CD4-positive, alpha-beta T cell treated with Interleukin-1 beta for 1 hour (primary cell): ENCODE data around the gene DNAJC11.

Experiments
- DNase-seq, 2 donors: peaks; one replicate each; pipeline ENCODE4 v3.0.0-alpha.2; 2020 to 2022

The DNAJC11 gene

DNA sequence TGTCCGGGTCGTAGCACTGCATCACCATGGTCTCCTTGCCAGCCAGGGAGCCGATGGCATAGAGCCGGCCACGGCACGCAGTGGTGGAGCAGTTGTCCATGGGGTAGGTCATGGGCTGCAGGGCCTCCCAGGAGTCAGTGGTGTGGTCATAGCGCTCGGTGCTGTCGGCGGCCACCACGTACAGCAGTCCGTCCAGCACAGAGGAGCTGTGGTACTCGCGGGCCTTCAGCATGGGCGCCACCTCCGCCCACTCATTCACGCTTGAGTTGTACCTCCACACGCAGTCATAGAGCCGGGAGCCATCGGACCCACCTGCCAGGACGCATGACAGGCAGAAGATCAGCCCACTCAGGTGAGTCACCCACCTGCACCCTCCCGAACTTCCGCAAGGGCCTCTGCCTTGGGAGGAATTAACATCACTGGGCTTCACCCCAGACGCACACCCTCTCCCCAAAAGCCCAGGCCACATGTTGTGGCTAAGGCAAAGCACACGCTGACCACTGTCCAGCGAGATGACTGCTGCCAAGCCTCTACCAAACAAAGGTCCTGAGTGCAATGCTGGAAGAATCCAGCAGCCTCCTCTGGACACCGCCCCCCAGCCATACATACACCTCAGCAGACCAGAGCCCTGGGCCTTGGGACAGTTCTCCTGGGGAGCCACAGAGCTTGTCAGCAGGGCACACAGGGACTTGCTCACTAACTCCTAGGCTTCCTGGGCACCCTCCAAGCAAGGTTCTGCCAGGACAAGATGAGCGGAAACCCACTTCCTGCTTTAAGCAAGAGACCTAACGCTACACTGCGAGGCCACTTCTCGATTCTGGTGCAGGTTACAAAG, 102.3 kb downstream of the DNAJC11 start:
- peak; percentile 55 to 62 for DNase-seq

DNA sequence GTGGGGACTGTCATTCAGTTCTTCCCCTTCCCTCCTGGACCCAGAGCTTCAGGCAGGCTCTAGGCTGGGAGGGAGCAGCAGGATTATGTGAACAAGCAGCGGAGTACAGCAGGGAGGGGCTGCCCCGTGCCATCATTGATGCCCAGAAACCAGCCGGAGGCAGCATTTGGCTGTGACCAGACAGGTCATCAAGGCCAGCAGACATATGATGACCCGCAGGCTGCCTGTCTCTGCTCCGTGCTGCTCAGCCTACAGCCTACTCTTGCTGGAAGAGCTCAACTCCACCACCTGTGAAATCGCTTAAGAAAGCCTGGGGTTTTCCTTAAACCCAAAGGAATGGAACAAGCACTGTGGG, 103.9 kb downstream of the DNAJC11 start:
- DNase-seq: no peak

DNA sequence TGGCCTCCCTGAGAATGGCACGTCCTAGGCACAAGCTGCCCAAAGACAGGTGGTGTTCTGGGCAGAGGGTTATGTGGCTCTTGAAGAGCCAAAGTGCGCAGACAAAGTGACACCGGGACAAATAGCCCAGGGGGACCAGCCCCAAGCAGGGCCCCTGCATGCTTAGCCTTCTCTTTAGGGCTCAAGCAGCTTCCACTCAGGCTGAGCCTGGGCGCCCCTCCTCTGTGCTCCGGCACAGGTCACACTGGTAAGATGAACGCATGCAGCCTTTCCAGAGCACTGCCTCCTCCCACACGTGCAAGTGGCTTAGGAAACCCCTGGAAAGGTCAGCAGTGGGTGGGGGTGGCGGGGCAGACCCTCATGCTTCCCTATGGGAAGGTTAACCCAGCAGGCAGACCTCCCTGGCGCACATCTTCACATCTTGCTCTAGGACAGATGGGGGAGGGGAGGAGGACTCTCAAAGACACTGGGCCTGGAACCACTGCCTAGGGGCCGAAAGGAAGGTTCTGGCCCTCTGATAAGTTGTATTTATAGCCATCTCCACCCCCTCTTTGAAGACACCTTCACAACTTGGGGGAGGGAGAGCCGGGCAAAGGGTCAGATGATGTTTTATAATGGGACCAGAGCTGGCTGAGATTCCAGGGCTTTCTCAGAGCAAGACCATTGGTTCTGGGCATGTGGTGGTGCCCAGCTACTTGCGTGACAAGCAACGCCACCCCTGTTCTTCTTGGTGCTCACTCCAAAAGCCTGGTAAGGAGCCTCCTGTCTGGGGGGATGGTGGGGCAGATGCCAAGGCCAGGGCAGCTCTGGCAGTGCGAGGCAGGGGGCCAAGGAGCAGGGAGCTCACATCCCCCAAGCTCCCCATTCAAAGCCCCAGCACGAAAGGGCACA, 104.5 kb downstream of the DNAJC11 start:
- no peak for DNase-seq

DNA sequence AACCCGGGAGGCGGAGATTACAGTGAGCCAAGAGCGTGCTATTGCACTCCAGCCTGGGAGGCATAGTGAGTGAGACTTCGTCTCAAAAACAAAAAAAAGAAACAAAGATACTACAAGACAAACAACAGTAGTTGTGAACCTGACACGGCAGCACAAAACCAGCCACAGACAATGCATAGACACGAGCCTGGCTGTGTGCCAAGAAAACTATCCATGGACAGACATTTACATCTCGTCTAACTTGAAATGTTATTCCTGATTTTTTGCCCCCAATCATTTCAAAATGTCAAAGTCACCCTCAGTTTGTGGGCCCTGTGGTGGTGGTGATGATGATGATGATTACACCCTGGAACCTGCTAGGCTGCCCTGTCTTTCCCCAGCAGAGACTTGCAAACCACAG, 105.3 kb downstream of the DNAJC11 start:
- DNase-seq: no peak

DNA sequence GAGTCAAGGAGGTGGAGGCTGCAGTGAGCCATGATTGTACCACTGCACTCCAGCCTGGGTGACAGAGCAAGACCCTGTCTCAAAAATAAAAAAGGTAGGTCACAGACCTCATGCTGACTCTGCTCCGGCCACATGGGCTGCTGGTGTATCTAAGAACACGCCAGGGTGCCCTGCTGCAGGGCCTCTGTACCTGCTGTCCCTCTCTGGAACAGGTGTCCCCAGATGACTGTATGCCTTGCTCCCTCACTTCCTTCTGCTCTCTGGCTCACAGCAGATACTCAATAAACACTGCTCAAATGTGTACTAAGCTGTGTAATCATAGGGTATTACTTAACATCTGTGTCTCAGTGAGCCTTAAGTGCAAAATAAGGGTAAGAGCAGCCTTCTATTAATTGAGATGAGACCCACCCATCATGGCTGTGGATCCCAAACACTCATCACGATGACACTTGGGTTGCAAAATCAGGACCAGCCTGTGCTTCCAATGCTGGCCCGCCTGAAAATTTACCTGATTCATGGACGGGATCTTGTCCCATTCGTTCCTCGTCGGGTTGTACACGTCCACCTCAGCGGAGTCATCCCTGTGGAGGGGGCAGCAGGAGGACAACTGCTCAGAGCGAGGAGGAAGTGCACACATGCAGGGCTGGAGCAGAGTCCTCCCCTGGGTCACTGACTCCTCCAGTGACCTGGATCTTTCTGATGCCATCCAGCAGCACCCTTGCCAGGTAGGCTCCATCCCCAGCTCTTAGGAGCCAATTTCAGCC, 106.5 kb downstream of the DNAJC11 start:
- DNase-seq: no peak

DNA sequence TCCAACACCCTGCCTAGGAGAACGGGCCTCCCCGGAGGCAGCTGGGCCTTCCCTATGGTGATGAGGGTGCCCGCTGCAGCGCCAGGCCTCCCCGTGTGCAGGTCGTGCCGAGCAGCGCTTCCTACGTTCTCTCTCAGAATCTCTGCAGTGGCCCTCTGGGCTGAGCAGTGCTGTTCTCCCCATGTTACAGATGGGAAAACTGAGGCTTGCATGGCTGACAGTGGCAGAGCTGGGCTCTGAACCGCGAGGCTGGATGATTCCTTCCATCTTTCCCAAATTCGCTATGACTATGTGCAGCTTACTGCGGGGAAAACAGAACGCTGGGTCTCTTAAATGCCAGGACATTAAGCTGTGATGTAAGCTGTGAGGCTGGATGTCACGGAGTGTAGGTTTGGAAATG, 107.8 kb downstream of the DNAJC11 start:
- no peak for DNase-seq

DNA sequence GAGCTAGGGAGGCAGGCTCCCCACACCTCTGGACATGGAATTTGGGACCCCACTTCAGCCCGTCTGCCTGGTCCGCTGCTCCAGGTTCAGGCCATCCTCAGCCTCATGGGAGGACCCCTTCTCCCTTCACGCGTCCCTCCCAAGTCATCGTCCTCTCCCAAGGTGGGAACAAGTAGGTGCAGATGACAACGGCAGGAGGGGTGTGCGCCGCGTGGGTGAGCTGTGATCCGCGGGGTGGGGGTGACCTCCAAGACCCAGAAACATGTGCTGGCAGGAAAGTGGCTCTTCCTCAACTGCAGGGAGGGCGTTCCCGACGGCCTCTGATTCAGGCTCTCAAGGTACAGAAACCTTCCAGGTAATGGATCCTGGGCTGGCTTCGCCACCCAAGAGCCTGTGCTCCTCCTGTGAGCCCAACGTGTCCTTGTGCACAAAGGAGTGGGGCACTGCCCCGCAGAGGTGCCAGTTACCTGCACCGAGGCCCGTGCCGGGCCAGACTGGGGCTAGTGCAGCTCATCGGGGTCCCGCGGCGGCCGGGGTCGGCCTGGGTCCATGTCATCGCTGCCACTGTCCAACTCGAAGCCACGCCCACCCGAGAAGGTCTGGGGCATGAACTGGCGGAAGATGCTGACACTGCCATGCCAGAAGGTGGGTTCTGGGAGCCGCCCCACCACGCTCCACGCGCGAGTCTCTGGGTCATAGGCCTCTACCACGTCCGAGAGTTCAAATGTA, 108.6 kb downstream of the DNAJC11 start:
- no peak for DNase-seq

DNA sequence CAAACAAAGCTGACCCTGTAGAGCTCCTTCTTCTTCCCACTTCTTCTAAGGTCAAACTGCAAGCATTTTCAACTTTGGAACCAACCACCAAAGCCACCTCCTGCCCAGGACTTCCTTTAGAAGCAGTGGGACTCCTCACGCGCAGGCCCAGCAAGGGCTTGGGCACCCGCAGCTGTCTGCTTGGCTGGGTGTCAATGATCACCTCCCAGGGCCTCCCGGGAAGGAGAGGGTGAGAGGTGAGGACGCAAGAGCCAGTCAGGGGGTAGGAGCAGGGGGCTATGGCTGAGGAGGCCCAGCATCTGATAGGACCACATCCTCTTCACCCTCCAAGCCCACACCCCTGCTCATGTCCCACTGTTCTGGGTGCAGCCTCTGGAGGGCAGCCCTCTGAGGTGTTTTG, 109.2 kb downstream of the DNAJC11 start:
- DNase-seq: no peak

DNA sequence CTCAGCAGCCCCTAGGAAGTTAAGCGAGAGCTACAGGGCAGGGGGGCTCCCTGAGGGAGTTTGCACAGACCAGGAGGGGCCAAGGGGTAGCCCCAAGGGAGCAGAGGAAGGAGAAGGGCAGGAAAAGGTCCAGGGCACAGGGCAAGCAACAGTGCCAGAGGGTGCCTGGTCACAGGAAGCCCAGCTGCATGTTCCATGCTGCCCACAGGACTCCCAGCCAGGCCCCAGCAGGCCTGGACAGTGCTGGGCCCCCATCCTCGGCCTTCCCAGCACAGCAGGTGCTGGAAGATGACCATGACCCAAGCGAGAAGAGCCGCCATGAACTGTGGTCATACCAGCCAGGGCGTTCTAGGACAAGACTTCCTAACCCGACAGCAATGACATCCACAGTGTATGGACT, 110.0 kb downstream of the DNAJC11 start:
- DNase-seq: no peak

DNA sequence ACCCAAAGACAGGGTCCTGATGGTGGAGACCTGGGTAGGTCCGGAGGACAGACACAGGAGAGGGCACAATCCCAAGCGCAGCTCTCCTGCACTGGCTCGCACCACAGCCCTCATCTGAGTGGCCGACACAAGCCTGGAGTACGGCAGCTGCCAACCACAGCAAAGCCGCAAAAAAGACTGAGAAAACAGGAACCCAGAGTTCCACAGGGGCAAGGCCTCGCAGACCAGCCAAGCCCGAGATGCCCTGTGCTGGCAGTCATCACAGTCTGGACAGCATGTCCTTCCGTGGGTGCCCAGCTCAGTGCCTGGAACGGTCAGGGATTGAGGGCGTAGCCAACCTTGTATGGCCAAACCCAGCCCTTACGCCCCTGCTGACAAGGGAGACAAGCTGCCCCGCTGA, 110.4 kb downstream of the DNAJC11 start:
- no peak for DNase-seq

DNA sequence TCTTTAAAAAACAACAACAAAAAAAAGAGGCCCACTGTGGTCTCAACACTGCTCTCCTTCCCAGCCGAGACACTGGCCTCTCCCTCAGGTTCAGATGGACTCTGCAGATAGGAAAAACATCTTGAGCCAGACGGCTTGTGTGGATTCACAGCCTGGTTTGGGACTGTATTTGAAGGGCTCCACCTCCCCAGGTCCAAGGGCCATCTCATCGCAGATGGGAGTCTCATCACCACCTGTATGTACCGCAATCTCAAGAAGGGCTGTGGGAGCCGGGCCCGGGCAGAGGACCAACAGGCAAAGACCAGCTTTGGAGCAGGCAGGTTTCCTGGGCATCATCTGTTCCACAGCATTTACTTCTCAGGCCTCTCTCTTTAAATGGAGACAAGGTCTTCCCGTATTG, 111.6 kb downstream of the DNAJC11 start:
- no peak for DNase-seq

DNA sequence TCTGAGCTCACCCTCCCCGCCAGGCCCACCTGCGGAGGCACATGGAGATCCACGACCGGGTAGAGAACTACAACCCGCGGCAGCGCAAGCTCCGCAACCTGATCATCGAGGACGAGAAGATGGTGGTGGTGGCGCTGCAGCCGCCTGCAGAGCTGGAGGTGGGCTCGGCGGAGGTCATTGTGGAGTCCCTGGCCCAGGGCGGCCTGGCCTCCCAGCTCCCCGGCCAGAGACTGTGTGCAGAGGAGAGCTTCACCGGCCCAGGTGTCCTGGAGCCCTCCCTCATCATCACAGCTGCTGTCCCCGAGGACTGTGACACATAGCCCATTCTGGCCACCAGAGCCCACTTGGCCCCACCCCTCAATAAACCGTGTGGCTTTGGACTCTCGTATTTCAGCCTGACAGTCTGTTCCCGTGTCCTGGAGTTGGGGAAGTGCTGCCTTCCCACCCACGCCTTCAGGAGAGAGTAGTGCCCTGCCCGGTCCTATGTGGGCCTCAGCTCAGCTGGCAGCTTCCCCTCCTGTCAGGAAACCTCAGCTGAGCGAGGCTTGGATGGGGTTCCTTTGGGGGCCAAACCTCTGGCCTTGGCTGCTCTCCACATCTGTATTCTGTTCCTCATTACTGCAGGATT, 112.6 kb downstream of the DNAJC11 start:
- DNase-seq: no peak

DNA sequence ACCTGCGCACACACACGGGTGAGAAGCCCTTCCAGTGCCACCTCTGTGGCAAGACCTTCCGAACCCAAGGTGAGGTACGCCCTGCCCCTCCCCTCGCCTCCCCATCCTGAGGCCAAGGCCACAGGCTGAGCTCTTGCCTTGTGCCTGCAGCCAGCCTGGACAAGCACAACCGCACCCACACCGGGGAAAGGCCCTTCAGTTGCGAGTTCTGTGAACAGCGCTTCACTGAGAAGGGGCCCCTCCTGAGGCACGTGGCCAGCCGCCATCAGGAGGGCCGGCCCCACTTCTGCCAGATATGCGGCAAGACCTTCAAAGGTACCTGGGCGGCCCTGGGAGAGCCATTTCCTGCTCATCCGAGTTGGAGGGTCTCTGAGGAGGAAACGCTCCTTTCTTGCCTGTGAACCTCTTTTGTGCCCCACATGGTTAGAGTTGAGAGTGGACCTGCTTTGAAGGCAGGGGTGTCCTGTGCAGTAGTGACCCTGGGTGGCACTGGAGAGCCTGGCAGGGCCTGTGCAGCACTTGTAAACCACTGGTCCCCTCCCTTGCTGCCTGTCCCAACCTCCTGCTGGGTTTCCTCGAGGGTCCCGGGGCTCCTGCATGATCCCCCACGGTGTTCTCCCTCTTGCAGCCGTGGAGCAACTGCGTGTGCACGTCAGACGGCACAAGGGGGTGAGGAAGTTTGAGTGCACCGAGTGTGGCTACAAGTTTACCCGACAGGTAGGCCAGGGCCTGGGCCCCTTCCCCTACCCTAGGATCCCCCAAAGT, 113.3 kb downstream of the DNAJC11 start:
- no peak for DNase-seq

DNA sequence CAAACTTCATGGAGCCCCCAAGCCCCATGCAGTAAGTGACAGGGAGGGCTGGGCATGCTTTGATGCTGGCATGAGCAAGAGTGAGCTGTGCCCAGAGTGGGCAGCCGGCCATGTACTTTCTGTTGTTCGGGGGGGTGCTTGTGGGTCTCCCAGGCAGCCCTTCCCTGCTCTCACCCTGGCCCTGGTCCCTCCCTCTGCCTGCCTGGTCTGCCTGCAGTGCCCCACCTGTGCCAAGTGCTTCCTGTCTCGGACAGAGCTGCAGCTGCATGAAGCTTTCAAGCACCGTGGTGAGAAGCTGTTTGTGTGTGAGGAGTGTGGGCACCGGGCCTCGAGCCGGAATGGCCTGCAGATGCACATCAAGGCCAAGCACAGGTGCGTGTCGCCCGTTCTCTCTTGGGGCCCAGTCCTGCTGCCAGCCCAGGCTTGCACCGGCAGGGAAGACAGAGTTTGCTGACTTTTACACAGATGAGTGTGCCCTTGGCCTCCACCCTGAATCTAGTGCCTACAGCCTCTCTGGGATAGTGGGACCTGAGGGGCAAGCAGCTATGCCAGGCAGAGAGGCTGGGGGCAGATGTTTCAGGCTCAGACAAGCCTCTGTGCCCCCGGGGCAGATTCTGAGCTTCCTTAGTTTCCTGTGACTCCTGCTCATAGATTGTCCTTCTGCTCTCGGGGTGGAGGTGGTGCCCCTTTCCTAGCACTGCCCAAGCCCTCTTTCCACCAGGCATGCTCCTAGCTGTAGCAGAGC, 114.2 kb downstream of the DNAJC11 start:
- DNase-seq: no peak

DNA sequence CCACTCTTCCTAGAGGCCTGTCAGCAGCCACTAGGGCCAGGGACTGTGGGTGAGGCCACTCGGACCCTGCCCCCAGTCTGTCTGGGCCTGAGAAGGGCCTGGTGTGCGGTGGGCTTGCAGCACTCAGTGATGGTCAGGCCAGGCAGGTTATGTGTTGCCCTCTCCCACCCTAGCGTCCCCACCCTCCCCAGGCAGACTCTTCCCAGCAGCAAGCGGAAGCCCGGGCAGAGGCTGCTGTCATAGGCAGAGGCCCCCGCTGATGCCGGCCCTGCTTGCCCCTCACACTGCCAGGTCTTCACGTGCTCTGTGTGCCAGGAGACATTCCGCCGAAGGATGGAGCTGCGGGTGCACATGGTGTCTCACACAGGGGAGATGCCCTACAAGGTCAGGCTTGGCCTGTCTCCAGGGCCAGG, 115.2 kb downstream of the DNAJC11 start:
- DNase-seq: no peak

DNA sequence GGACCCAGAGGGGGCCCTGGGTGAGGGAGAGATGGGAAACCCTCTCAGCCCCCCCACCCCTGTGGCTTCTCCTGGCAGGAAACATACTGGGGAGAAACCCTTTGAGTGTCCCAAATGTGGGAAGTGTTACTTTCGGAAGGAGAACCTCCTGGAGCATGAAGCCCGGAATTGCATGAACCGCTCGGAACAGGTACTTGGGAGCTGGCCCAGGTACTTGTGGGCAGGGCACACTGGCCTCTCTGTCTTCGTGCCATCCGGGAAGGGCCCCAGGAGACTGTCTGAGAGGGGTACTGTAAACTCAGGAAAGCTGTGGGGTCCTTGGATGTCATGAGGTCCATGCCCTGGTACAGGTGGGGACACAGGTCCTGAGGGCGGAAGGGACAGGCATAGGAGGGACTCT, 115.8 kb downstream of the DNAJC11 start:
- DNase-seq: no peak

DNA sequence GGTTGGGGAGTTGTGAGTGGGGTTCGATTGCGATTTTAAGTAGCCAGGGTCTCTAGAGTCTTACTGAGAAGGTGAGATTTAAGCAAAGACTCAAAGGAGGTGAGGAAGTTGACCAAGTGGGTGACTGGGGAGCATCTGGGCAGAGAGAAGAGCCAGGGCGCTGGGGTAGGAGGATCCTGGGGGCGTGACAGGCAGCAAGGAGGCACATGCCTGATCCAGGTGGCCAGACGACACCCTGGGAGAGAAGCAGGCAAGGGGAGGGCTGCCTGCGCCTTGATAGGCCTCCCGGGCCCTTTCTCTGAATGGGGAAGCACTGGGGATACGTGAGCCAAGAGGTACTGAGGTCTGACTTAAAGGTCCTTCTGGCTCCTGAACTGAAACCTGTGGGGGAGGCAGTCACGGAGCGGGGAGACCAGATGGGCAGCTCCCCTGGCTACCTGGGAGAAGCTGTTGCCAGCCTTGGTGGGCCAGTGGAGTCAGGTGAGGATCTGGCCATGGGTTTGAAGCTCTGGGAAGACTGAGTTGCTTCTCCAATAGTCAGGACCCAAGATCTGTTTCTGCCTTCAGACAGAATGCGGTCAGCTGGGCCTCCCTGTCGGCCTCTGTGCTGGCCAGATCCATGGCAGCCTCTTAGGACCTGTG, 116.4 kb downstream of the DNAJC11 start:
- DNase-seq: no peak
